SU-DHL-6 (cell line): ENCODE measurements around the gene TMCC3.

ENCODE experiments used
- CTCF ChIP-seq: fragments of 200-600 bp; sonication (generic); IDR thresholded peaks from one replicate; pipeline ENCODE4 v1.5.1; 2017; ENCODE audit warnings: antibody characterized with exemption, mild to moderate bottlenecking, low read length, moderate library complexity; ENCODE audit not compliant: insufficient read depth, poor library complexity, severe bottlenecking
- EZH2phosphoT487 ChIP-seq: fragments of 200-600 bp; sonication (generic), shearing (Covaris generic); conservative IDR thresholded peaks from 2 replicates; pipeline ENCODE4 v1.6.1; 2018; ENCODE audit warnings: mild to moderate bottlenecking, antibody characterized with exemption, low read length, moderate library complexity, mixed read lengths

GRCh38 chr12:94616203-94616729 lies 34.1 kb downstream of the TMCC3 start:
- TF ChIP-seq CTCF (no peak), EZH2phosphoT487 (no peak)
